ENCODE results near the gene BNIP5. TPM values are rescaled to one million over a fixed set of nuclear protein-coding genes. Genes with fewer than 3 reads are reported as not detected.
A peak's percentile ranks its signal among the peaks of the same experiment; 100 is the strongest.

BNIP5 gene, protein sequence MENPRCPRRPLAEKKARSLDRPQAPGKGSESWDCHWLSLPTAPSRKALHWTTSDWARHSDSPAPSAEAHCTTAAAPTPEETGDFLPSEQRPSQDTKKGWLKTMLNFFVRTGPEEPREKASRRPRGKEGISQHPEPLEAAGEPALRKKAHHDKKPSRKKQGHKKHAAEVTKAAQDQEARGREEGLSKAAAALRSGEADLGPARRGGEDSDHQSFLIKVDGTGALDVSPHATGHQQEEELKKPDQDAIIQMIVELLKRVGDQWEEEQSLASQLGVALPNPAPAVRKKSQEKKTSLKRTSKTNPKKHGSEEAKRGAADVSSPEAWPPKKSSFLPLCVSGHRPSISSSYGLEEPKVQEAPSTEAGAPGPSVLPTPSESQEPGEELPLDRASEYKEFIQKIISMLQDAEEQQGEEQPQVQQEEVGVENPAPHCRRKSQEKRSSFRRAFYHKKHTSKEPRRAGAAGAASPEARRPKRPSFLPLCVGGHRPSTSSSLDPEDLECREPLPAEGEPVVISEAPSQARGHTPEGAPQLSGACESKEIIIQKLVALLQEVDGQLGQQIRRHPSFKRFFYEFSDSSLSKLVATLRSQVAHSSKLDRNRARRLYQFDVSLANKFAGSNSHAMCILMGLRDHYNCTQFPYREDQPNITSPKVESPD
- total RNA-seq (2014; rRNA removed; shearing (Covaris generic)) = 3.6 and 4.6 TPM in 2 replicates

DNA sequence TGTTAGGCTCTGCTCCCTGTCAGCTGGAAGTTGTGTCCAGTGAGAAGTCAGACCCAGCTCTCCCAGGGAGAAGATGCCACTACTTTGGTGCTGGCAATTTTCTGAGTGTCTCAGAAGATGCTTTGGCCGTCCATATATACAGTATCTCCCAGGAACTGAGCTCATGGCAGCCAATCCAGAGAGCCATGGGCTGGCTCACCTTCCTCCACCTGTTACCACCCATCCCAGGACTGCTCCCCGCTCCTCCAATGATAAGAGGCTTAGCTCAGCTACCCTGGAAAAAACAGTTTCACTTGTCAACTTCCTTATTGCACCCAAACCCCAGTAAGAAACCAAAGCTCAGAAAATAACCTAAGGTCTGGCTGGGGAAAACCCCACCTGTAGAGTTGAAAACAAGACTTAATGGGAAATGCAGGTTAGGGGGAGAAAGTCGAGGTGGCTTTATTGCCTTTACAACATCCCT, at the start of gene BNIP5:
Gene BNIP5, minus strand, starts transcription at position 110 of the 463 bp plus-strand sequence. CDS start 6,198 bp downstream, outside the sequence.
- DNase-seq (ENCODE audit: low spot score) = peak; percentile 35

DNA sequence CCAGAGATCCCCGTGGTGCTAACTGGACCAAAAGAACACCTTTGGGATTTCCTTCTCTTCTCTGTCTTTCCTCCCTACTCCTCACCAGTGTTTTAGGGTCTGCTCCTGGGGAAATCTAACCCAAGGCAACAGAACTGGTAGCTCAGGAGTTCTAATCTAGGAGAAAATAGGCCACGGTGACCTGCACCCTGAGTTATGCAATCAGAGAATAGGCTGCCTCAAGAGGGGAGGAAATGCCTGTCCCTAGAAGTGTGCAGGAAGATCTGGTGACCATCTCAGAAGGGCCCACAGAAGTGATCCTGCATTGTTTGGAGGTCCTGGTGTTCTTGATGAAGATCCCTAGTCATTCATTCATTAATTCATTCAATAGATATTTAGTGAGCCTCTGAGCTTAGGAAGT, 47.4 kb upstream of the BNIP5 start:
- DNase-seq (ENCODE audit: low spot score) = no peak

DNA sequence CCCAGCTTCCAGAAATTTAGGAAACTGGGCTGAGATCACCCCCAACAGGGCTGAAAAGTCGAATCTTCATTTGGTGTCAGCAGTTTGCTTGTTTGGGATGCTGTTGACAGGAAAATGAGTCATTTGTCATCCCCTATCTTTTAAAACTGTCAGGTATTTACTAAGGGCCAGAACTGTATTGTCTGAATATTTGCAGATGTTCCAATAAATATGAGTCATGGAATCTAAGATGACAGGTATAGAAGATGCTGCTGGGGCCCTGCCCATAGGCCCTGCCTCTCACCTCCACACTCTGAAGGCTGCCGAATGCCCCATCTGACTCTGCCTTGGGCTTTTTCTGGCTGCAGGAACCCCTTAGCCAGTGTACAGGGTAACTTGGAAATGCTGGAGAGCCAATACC, 46.9 kb upstream of the BNIP5 start:
- no peak for DNase-seq (ENCODE audit: low spot score)

DNA sequence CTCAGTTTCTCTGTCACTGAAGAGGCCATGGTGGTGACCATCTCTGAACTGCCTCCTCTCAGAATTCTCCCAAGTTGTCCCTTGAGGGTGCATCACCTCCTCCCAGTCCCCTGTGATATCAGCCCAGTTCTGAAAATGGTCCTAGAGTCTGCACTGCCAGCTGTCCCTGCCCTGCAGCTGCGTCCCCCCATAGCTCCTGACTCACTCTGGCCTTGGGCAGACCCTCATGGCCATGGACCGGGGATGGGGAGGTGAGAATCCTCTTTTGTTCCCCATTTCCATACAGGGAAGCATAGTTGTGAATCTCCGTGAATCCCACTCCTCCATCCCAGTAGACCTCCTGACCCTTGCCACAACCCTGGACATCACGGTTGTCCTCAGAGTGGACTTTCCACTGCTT, 46.3 kb upstream of the BNIP5 start:
- DNase-seq (ENCODE audit: low spot score) = no peak

DNA sequence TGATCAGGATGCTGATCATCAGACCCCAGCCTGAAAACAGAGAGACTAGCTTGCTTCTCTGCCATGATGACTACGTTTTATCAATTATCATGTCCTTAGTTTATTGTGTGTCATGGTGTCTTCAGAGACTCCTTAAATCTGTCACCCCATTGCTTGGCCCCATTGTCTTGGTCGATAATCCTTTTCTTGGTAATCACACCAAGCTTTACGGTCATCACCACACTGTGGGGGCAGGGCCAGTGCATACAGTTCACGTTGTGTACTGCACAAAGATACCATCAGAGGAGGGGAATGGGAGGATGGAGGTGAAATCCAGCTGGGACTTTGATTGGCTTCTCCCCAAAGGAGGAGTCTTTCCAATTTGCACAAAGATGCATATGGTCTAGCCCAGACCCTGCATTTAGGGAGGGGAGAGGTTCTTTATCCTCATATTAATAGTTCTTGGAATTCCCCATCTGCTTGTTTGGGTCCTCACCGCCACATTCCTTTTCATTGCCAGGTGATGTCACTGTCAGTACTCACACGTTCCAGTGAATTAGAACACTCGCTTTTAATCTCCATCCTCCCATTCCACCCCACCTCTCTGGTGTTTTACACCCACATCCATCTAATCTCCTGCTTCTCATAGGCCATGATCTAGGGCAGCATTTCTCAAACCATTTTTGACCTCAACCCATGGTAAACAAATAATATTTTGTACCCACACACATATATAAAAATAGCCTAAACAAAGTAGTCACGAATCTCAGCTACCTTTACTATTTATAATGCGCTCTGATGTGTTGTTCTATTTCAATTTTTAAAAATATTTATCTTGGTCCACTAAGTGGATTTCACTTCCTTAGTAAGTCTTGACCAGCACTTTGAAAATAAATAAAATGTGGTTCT, 45.1 kb upstream of the BNIP5 start:
- DNase-seq (ENCODE audit: low spot score) = no peak

DNA sequence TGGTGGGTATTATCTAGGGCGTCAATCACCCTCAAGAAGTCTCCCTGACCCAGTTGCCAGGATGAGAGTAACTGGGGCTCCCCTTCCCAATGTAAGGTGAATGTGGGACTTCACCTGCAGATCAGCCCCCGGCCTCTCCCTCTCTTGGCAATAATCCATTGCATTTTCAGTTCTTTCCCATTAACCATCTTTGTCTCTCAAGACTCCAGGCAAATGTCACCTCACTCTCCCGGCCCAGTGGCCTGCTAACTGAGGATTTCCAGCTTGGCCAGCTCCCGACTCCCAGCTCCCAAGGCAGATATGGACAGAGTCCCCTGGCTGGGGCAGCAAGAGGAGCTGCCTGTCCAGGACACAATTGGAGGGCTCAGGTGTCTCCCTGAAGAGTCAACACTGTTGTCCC, 43.5 kb upstream of the BNIP5 start:
- no peak for DNase-seq (ENCODE audit: low spot score)

DNA sequence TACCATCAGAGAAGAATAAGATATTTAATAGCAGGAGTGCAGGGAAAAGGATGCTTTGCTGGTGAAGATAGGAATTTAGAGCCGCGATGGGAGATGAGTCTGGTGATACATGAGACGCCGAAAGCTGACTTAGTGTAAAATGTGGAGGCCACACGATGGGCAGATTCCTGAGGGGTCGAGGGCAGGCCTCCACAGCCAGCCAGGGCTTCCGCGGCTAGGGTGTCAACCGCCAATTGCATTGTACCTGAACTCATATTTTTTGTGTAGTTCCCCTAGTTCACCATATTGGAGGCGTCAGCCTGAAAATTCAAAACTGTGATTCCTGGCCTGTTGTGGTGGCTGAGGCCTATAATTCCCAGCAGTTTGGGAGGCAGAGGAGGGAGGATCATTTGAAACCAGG, 42.2 kb upstream of the BNIP5 start:
- no peak for DNase-seq (ENCODE audit: low spot score)

DNA sequence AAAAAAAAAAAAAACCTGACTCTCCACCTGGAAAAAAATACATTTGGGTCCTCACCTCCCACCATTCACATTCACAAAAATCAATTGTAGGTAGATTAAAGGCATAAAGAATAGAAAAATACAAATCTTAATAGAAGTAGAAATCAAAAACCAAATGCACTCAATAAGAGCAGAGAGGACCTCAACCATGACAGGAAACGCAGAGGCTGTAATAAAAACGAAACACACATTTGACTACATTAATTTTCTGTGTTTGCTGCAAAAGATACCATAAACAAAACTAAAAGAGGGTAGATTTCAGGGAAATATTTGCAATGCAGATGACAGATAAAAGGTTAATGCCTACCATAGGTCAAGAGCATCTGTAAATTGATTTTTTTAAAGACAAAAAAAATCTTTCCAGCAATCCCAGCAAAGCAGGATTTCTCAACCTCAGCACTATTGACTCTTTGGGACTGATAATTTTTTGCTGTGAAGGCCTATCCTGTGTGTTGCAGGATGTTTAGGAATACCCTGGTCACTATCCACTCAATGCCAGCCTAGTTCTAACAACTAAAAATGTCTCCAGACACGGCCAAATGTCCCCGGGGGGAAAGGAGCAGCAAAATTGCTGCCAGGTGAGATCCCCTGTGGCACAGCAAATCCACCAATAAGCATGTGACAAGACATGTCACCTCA, 41.7 kb upstream of the BNIP5 start:
- DNase-seq (ENCODE audit: low spot score) = no peak

DNA sequence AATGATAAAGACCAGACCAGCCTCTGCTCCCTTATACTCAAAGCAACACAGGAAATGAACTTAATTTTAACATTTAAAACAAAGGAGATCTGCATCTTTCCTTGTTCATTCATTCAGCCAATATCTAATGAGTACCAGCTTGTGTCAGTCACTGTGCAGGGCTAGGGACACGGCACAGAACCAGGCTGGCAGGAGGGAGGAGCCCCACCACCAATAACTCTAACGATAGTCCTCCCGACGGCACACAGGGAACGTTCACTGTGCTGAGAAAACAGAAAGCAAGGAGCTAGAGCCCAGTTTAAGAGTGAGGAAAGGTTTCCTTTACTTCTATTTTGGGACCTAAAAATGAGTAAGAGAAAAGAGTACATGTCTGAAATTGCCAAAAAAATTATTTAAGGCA, 40.9 kb upstream of the BNIP5 start:
- DNase-seq (ENCODE audit: low spot score) = no peak

DNA sequence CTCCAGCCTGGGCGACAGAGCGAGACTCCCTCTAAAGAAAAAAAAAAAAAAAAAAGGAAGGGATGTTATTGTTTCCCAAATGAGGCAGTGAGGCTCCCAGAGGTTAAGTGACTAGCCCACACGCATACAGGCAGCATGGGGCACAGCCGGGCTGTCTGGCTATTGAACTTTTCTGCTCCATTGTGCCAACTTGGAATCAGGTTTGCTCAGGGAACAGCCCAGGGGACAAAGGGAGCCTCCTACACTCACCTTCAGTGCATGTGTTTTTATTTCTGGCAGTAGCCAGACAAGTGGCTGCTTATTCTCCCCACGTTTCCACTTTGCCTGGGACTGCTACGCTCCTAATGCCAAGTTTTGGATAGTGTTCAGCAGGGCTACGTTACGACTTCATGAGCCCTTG, 40.1 kb upstream of the BNIP5 start:
- DNase-seq (ENCODE audit: low spot score) = no peak

DNA sequence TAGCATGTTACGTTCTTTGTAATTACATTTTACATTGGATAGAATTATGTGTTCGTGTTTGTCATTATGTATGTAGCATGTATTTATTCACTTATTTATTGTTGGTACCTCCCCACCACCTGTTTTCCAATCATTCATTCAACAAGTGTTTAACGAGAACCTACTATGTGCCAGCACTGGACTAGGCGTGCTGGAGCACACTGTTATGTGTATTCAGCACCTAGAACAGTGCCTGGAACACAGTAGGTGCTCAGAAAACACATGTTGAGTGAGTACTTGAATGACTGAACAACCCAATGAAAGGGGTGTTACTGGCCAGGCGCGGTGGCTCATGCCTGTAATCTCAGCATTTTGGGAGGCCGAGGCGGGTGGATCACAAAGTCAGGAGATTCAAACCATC, 39.5 kb upstream of the BNIP5 start:
- no peak for DNase-seq (ENCODE audit: low spot score)

DNA sequence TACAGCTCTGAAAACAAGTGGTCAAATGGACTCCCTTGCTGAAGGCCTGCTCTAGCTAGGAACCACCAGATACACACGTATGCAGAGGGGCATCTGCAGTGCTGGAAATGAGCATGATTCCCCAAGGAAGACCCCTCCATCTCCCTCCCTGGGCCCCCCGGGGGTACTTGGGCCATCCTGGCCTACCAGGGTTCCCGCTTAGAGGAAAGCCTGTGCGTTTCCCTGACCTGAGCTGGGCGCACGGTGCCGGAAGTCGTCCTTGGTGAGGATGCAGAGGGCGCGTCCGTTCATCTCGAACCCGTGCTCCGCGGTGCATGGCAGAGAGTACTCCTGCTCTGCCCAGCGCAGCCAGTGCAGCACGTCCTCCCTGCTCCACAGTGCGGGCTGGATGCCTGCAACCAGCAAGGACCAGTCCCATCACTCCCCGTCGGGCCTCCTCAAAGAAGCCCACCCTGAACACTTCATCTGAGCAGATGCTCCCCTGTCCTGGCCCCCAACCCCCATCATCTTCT, 39.0 kb upstream of the BNIP5 start:
- no peak for DNase-seq (ENCODE audit: low spot score)

DNA sequence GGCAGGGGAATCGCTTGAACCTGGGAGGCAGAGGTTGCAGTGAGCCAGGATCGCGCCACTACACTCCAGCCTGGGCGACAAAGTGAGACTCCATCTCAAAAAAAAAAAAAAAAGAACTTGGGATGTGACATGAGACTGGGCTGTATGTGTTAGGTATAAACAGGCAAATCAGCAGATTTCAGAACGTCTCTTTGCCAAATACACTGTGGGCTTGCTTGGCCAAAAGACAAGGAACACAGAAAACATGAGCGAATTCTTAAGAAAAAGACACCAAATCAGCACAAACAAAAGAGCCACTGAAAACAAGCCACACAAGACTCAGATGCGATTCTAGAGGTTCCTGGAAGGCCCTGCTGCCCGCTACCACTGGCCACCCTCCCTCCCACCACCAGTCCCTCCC, 38.3 kb upstream of the BNIP5 start:
- no peak for DNase-seq (ENCODE audit: low spot score)

DNA sequence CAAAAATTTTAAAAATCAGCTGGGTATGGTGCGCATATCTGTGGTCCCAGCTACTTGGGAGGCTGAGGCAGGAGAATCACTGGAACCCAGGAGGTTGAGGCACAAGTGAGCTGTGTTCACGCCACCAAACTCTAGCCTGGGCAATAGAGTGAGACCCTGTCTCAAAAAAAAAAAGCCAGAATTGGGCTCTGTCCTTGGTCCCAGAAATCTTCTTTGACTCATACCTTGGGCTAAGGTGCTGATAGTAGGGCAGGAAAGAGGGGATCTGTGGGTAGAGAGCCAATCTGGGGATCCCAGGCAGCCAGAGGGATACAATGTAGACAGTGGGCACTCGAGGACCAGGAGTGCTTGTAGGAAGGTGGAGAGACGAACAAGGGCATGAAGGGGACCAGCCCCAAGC, 37.5 kb upstream of the BNIP5 start:
- no peak for DNase-seq (ENCODE audit: low spot score)

DNA sequence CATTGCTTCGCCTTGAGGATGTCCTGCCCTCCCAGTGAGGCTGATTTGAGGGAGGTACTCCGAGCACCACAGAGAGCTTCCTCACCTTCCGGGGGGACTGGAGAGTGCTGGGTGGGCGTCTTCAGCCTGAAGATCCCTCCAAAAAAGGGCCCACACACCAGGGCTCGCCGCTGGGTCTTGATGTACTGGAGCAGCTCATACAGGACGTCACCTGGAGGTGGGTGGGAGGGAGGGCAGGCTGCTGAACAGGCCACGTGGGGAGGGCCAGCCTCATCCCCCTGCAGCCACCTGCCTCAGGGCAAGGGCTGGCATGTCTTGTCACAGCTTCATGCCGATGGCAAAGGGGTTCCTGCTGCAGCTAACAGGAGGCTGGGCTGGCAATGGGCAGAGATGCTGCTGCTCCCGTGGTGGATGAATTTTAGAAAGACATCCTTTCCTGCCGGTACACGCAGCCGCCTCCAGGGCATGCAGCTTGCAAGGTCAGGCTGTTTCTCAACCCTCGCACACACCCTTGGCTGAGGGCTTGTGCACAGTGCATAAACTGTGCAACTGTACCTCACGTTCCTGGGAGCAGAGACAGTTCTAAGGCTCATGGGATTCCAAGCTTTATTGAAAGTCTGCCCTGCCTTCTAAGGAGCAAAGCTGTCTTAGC, 36.8 kb upstream of the BNIP5 start:
- DNase-seq (ENCODE audit: low spot score) = no peak

DNA sequence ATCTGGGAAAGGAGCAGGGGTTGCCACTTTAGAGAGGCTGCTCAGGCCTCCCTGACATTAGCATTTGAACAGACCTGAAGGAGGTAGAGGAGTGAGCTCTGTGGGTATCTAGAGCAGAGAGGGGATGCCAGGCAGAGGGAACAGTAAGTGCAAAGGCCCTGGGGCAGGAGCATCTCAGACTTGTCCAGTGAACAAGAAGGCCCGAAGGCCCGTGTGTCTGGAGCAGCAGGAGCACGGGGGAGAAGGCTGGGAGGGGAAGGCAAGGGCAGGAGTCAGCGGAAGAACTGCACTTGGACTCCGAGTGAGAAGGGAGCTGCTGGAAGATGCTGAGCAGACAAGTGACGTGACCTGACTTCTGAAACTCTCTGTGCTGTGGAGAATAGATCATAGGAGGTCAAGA, 35.4 kb upstream of the BNIP5 start:
- DNase-seq (ENCODE audit: low spot score) = no peak

DNA sequence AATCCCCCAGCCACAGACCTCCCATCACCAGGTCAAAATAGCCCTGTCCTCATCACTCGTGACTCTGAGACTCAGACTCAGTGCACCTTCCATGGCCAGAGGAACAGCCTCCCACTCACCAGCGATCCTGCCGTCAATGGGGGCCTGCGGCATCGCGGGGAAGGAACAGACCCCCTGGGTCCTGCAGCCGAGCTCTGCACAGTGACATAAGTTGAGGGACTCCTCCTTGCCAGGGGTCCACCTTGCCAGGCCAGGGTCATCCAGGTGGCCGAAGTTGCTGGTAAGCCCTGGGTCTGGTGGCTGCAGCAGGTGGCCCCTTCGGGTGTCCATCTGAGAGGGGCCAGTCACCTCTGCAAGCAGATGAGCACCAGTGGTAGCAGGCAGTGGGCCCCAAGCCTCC, 34.5 kb upstream of the BNIP5 start:
- DNase-seq (ENCODE audit: low spot score) = no peak

DNA sequence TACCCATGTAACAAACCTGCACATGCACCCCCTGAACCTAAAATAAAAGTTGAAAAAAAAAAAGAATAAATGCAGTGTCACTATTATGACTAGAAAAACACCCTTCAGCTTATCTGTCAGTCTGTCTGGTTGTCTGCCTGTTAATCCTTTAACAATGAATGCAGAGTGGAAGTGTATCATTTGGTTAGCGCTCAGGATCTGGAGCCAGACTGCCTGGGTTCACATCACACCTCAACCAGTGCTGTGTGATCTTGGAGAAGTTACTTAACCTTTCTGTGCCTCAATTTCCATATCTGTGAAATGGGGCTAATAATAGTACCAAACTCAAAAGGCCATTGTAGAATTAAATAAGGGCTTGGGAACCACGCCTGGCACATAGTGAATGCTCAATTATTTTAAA, 34.0 kb upstream of the BNIP5 start:
- no peak for DNase-seq (ENCODE audit: low spot score)

DNA sequence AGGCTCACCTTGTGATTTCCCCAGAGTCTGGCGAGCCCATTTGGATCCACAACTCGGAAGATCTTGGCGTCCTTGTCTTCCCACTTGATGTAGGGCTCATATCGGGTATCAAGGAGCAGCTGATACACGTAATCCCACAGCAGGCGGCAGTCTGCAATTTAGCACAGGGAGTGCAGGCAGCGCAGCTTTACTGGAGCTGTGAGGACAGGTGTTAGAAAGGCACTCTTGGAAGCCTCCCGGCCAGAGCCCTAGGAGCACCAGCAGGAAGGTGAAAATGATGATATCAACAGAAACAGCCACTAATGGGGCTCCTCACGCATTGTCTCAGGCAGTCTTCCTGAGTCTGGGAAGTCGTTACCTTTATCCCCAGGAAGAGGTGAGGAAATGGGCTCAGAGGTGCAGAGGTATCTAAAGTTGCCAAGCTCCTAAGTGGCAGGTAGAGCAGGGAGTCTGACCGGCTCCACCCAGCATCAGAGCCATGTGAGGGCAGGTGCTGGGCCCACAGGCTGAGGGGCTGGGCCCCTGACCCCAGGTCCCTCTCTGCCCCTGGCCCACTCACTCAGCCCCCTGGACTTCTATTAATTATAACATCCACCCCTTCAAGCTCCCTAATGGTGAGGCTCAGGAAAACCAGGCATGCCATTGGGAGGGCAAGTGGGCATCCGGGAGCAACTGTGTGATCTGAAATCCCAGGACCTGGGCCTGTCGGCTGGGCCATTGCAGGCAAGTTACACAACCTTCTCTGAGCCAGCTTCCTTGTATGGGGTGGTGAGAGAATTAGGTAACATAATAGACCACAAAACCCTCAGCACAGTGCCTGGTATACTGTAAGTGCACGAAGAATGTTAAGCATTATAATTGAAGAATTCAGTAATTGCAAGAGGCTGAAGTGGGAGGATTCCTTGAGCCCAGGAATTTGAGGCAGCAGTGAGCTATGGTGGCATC, 32.5 kb upstream of the BNIP5 start:
- no peak for DNase-seq (ENCODE audit: low spot score)

DNA sequence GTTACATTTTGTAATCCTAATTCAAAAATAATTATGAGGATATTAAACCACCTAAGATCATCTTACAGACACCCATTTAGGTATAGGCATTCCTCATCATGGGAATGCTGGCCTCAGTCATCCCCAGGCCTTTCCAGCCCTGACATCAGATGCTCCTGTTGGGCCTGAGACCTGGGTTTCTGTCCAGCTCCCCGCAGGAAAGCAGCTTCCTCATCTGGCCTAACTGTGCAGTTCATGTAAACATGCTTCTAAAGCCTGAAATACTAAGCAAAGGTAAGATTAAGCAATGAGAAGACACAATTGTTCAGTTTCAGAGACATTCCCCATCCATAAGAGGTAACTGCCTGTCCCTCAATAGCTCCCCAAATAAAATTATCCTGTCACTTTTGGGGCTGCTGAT, 31.7 kb upstream of the BNIP5 start:
- no peak for DNase-seq (ENCODE audit: low spot score)
